Activated naive CD8-positive, alpha-beta T cell treated with anti-CD3 and anti-CD28 coated beads for 36 hours (primary cell): ENCODE data around the gene TOX2. TPM values are rescaled to one million over a fixed set of nuclear protein-coding genes. Genes with fewer than 3 reads are reported as not detected.
"Not testable (repeated sequence)": the region's sequence is repeated elsewhere in the genome, so short reads cannot be mapped to it uniquely, and the experiment has no call there.

ENCODE experiments used
- DNase-seq: peaks from one replicate; pipeline ENCODE4 v3.0.0; 2021
- H3K27ac Mint-ChIP-seq: one replicate; pipeline ENCODE4 v1.8.0; 2022; ENCODE audit warnings: mild to moderate bottlenecking, moderate library complexity, mixed read lengths
- H3K27me3 Mint-ChIP-seq: one replicate; pipeline ENCODE4 v1.8.0; 2022; ENCODE audit warnings: mild to moderate bottlenecking, mixed read lengths
- H3K36me3 Mint-ChIP-seq: one replicate; pipeline ENCODE4 v1.8.0; 2021; ENCODE audit warnings: mild to moderate bottlenecking, mixed read lengths
- H3K4me1 Mint-ChIP-seq: one replicate; pipeline ENCODE4 v1.8.0; 2021; ENCODE audit warnings: mixed read lengths
- H3K4me3 Mint-ChIP-seq: one replicate; pipeline ENCODE4 v1.8.0; 2022; ENCODE audit warnings: mild to moderate bottlenecking, moderate library complexity, mixed read lengths
- H3K9me3 Mint-ChIP-seq: one replicate; pipeline ENCODE4 v1.8.0; 2022; ENCODE audit warnings: mixed read lengths
- total RNA-seq, 2 experiments: library from RNA; stranded (reverse); gene quantifications; one replicate each; pipeline ENCODE4 v1.2.3, GENCODE V29; 2021

The TOX2 gene
- total RNA-seq, 2 experiments from 2014 or later: 0.45 to 0.52 TPM

DNA sequence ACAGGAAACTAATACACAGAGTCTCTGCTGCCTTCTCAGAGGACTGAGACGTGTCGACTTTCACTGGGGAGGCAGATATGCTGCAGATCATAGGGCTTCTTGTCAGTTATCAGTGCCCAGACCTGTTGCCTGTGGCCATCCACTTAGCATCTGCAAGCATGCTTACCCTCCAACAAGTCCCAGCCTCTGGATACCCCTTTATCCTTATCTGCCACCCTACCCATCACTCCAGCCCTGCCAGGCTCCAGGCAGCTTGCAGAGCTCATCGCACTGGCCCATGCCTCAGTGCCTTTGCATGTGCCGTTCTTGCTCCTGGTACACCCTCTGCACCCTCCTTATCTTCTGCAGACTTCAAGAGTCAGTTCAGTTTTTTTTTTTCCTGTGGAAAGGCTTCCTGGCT is 119.2 kb downstream of the TOX2 start:
- no peak overlapping the region for H3K4me3 Mint-ChIP-seq
- H3K27me3 Mint-ChIP-seq: peaks cover 9% of the 10 kb centered on the region
- peaks cover 23% of the 10 kb centered on the region for H3K4me1 Mint-ChIP-seq
- DNase-seq: no peak
- H3K36me3 Mint-ChIP-seq: no peaks in the 10 kb centered on the region
- no peak overlapping the region for H3K27ac Mint-ChIP-seq
- peaks cover 2% of the 10 kb centered on the region for H3K9me3 Mint-ChIP-seq

DNA sequence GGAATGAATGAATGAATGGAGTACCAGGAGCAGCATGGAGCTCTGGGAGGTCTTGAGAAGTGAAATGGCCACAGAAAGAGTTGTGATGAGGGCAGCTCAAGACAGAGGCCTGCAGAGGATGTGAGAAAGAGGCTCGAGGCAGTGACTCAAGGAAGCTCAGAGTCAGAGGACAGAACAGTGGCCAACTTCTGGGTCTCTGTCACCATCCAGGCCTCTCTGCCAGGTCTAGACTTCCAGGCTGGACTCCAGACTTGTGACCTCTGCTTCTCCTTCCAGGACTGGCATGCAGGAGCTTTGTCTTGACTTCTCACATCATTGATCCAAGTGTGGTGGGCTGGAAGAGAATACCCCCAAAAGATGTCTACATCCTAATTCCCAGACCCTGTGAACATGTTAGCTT is 119.8 kb downstream of the TOX2 start:
- H3K27me3 Mint-ChIP-seq: peaks cover 11% of the 10 kb centered on the region
- H3K27ac Mint-ChIP-seq: no peak overlapping the region
- H3K36me3 Mint-ChIP-seq: no peaks in the 10 kb centered on the region
- DNase-seq: no peak
- H3K9me3 Mint-ChIP-seq: peaks cover 2% of the 10 kb centered on the region
- H3K4me1 Mint-ChIP-seq: peaks cover 17% of the 10 kb centered on the region
- H3K4me3 Mint-ChIP-seq: no peak overlapping the region

DNA sequence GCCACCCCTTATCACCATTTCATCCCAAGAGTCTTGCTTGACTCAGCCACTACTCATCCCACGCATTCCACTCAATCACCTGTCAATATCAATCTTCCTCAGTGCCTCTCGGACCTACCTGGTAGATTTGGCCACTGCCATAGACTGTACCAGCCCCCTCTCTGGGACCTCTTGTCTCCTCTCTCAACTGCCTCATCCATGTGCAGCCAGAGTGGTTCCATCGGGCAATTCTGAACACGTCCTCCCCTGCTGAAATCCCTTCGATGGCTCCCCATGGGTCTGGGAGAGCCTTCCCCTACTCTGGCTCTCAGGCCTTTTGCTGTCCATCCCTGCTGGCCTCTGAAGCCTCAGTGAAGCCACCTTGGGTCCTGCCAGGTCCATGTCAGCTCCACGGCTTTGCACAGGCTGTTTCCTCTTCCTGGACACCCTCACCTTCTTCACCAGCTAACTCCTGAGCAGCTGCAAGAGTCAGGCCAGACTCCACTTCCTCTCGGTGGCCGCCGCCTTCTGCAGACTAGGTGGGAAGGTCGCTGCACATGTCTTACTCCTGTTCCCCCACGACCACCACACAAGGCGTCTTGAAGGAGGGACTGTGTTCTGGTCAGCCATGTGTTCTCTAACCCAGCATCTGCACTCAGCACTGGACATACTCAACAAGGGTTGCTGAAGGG is 120.4 kb downstream of the TOX2 start:
- H3K36me3 Mint-ChIP-seq: no peaks in the 10 kb centered on the region
- peaks cover 2% of the 10 kb centered on the region for H3K9me3 Mint-ChIP-seq
- no peak overlapping the region for H3K27ac Mint-ChIP-seq
- H3K4me1 Mint-ChIP-seq: peaks cover 11% of the 10 kb centered on the region
- no peak for DNase-seq
- H3K4me3 Mint-ChIP-seq: no peak overlapping the region
- peaks cover 11% of the 10 kb centered on the region for H3K27me3 Mint-ChIP-seq

DNA sequence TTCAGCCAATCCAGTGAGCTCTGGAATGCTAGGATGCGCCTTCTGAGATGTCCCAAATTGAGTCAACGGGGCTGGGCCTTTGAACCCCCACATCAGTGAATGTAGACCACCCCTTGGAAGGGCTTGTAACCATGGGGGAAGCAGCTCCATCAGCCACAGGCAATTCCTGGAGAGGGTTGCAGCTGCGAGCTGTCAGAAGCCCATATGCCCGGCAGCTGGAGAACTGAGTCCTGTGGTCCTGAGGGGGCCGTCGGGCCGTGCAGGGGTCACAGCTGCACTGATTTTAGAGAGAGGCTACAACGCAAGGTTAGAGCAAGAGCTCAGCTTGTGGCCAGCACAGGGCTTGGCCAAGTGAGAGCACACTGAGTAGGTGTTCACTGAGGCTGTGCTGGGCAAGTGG is 121.3 kb downstream of the TOX2 start:
- H3K9me3 Mint-ChIP-seq: peaks cover 2% of the 10 kb centered on the region
- H3K27me3 Mint-ChIP-seq: peaks cover 11% of the 10 kb centered on the region
- H3K4me3 Mint-ChIP-seq: no peak overlapping the region
- H3K27ac Mint-ChIP-seq: no peak overlapping the region
- DNase-seq: no peak
- H3K36me3 Mint-ChIP-seq: no peaks in the 10 kb centered on the region
- peaks cover 11% of the 10 kb centered on the region for H3K4me1 Mint-ChIP-seq

DNA sequence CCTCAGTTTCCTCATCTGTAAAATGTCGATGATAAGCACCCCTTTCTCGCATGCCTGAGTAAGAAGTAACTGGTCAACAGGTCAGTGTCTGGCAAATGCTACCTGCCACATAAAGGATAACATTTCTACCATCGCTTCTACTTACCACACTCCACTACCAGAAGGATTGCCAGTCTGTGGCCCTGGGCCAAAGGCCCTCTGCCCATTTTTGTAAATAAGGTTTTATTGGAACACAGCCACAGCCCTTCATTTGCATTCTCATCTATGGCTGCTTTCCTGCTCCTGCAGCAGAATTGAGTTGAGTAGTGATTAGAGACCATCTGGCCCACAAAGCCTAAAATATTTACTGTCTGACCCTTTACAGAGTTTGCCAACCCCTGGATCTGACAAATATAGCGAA is 121.8 kb downstream of the TOX2 start:
- Mint-ChIP-seq H3K4me1 (peaks cover 11% of the 10 kb centered on the region), H3K27ac (no peak overlapping the region), H3K9me3 (peaks cover 2% of the 10 kb centered on the region), H3K27me3 (peaks cover 11% of the 10 kb centered on the region), H3K36me3 (no peaks in the 10 kb centered on the region), H3K4me3 (no peak overlapping the region)
- no peak for DNase-seq

DNA sequence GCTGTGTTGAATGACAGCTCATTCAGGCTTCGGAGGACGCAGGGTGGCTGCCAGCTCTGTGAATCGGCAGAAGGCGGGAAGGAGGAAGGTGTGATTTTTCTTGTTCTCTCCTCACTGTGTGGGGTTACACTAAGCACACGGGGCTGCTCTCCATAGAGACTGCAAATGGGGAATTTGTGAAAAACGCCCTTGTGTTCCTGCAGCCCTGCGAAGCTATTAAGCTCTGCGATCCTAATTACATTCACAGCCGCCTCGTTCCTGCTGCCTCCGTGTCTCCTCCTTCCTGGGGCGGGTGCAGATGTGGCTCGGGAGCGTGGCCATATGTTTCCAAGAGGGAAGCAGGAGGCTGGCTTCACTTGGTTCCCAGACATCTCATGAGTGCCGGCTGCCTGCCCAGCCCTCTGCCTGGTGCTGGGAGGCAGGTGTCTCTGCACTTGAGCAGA is 124.0 kb downstream of the TOX2 start:
- Mint-ChIP-seq H3K36me3 (no peaks in the 10 kb centered on the region), H3K9me3 (no peaks in the 10 kb centered on the region), H3K27ac (no peak overlapping the region), H3K4me1 (no peaks in the 10 kb centered on the region), H3K27me3 (peaks cover 7% of the 10 kb centered on the region), H3K4me3 (no peak overlapping the region)
- no peak for DNase-seq

DNA sequence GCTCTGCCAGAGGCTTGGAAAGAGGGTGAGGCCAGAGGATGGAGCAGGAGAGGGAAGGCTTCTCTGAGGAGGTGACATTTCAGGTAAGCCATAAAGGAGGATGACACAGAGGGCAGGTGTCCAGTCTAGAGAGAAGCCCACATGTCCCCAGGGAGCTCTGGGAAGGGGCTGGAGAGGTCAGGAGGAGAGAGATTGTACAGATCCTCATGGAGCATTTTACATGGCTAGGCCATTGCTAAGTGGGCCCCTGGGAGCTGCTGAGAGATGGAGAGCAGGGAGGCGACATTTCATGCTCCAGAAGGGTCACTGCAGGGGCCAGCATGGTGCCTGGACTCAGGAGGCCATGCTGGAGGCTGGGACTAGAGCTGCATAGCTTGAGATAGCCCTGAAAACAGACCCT is 124.5 kb downstream of the TOX2 start:
- H3K9me3 Mint-ChIP-seq: no peaks in the 10 kb centered on the region
- H3K27ac Mint-ChIP-seq: no peak overlapping the region
- peaks cover 7% of the 10 kb centered on the region for H3K27me3 Mint-ChIP-seq
- H3K4me3 Mint-ChIP-seq: no peak overlapping the region
- no peaks in the 10 kb centered on the region for H3K36me3 Mint-ChIP-seq
- DNase-seq: no peak
- no peaks in the 10 kb centered on the region for H3K4me1 Mint-ChIP-seq

DNA sequence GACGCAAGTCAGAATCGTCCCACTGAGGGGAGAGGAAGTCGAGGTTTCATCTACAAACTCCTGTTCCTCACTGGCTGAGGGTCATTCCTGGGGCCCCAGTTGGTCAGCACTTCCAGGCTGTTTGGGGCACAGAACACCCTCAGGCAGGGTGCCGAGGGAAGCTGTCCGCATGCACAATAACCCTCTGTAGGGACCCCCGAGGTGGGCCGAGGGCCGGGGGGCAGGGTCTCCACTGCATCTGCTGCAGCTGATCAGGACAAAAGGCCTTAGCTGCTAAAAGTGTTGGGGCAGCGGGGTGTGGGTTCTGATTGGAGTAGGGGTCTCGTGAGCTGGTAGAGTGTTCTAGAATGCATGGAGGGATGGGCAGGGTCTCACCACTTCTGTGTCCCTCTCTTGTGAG is 125.1 kb downstream of the TOX2 start:
- Mint-ChIP-seq H3K4me3 (no peak overlapping the region), H3K4me1 (no peaks in the 10 kb centered on the region), H3K27ac (no peak overlapping the region), H3K9me3 (no peaks in the 10 kb centered on the region), H3K36me3 (no peaks in the 10 kb centered on the region), H3K27me3 (peaks cover 7% of the 10 kb centered on the region)
- DNase-seq: no peak

DNA sequence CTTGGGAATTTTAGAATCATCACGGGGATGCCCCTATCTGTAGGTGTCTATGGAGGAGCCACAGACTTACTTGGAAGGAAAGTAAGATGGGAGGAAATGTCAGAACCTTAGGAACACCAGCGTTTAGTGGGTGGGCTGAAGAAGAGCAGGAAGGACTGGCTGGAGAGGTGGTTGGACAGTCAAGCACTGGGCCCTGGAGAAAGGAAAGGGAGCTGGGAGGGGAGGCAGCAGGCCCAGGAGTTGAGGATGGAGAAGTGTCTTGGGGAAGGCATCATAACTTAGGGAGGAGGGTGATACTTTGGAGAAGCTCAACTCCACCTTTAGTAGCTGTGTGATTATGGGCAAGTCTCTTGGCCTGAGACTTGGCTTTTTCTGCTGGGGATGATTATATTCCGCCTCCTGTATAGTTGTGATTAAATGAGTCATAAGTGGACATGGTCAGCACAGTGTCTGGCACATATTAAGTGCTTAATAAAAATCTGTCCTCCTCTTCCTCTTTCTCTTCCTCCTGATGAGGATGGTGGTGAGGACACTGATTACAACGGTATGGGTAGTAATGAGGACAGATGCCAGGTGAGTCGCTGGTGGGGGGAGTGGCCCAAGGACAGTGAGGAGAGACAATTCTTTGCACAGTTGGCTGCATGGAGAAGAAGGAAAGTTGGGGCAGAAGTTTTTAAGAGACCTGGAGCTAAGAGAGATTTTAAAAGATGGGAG is 125.7 kb downstream of the TOX2 start:
- peaks cover 7% of the 10 kb centered on the region for H3K27me3 Mint-ChIP-seq
- H3K36me3 Mint-ChIP-seq: no peaks in the 10 kb centered on the region
- no peaks in the 10 kb centered on the region for H3K4me1 Mint-ChIP-seq

DNA sequence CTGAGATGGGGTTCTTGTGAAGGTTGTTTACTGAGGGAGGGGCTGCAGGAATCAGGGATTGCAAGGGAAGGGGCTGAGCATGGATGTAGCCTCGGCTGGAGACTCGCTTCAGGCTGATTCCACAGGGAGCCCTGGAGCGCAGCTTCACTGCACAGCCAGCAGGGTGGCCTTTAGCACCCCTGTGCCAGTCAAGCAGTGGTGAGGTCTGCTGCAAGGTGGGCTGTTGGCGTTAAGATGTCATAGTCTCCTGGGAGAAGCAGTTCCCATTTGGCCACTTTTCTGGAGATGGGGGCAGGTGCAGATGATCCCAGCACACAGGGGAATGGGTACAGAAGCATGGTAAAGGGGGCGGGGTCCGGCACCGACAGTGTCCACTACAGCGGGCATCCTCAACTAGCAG is 126.3 kb downstream of the TOX2 start:
- H3K4me1 Mint-ChIP-seq: no peaks in the 10 kb centered on the region
- H3K36me3 Mint-ChIP-seq: no peaks in the 10 kb centered on the region
- no peaks in the 10 kb centered on the region for H3K9me3 Mint-ChIP-seq
- peaks cover 7% of the 10 kb centered on the region for H3K27me3 Mint-ChIP-seq
- no peak overlapping the region for H3K4me3 Mint-ChIP-seq
- DNase-seq: no peak
- H3K27ac Mint-ChIP-seq: no peak overlapping the region

More for the DNA sequence above, 125.7 kb downstream of the TOX2 start:
- H3K4me3 Mint-ChIP-seq: no peak overlapping the region
- DNase-seq: no peak
- no peaks in the 10 kb centered on the region for H3K9me3 Mint-ChIP-seq
- H3K27ac Mint-ChIP-seq: no peak overlapping the region

DNA sequence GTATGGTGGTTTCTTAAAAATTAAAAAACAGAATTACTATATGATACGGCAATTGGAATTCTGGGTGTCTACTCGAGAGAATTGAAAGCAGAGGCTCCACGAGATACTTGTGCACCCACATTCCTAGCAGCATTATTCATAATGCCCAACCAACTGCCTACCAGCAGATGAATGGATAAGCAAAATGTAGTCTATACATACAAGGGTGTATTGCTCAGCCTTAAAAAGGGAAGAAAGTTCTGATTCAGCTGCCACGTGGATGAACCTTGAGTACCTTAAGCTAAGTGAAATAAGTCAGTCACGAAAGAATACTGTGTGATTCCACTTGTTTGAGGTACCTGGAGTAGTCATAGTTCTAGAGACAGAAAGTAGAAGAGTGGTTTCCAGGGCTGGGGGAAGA is 130.1 kb downstream of the TOX2 start:
- H3K4me1 Mint-ChIP-seq, H3K4me3 Mint-ChIP-seq, H3K9me3 Mint-ChIP-seq, DNase-seq, H3K36me3 Mint-ChIP-seq, H3K27ac Mint-ChIP-seq, H3K27me3 Mint-ChIP-seq: not testable (repeated sequence)

DNA sequence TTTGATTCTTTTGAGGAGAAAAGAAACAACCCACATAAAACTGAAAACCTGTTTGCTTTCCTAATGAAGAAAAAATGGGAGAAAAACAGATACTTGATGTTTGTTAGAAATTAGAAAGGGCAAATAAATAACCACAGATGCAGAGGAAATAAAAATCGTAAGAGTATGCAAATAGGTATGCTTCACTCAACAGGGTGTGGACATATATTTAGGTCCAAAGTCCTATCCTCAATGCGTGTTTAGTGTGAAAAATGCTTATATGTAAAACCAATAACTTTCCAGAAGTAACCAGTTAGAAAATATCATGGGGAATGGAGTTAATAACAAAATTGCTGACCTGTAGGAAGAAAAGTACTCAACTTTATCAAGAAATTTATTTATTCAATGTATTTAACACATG is 135.7 kb downstream of the TOX2 start:
- H3K4me1 Mint-ChIP-seq: no peaks in the 10 kb centered on the region
- no peaks in the 10 kb centered on the region for H3K36me3 Mint-ChIP-seq
- H3K4me3 Mint-ChIP-seq: no peak overlapping the region
- H3K27me3 Mint-ChIP-seq: no peaks in the 10 kb centered on the region
- no peaks in the 10 kb centered on the region for H3K9me3 Mint-ChIP-seq
- H3K27ac Mint-ChIP-seq: no peak overlapping the region
- no peak for DNase-seq

DNA sequence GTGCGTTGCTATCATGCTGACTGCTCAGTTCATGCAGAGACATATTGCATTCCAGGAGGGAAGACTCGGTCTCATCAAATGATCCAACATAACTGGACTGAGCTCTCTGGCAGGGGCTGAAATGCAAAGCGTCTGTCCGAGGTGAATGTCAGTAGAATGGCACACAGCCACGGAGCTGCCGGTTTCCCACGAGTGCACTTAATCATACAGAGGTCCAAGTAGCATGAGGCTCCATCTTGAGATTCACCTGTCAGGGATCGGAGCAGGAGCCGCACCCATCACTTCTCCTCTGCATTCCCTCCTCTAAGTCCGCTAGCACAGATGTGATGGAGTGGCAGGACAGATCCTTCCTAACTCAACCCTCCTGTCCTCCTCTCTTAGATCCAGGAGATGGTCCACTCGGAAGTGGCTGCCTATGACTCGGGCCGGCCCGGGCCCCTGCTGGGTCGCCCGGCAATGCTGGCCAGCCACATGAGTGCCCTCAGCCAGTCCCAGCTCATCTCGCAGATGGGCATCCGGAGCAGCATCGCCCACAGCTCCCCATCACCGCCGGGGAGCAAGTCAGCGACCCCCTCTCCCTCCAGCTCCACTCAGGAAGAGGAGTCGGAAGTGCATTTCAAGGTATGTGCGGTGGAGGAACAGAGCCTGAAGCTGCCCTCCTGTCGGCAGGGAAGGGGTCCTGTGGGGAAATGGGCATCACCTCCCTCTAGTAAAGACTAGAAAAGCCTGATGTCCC is 136.4 kb downstream of the TOX2 start:
- DNase-seq: no peak
- no peaks in the 10 kb centered on the region for H3K27me3 Mint-ChIP-seq

DNA sequence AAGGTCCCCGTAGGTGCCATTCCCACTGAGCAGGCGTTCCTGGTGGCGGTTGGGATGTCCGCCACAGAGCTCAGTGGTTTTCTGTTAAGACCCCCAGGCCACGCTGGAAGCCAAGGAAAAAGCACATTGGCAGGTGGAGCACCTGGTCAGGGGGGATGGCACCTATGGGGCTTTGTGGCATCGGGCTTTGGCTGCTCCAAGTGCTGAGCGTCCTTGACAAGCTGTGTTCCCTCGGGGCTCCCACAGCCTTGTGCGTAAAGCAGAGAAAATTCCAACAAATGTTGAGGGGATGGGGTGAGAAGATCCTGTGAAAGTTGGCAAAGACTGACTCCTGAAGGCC is 137.0 kb downstream of the TOX2 start:
- H3K27ac Mint-ChIP-seq: no peak overlapping the region
- no peak for DNase-seq
- H3K9me3 Mint-ChIP-seq: no peaks in the 10 kb centered on the region
- H3K27me3 Mint-ChIP-seq: no peaks in the 10 kb centered on the region
- H3K4me3 Mint-ChIP-seq: no peak overlapping the region
- no peaks in the 10 kb centered on the region for H3K36me3 Mint-ChIP-seq
- H3K4me1 Mint-ChIP-seq: peaks cover 4% of the 10 kb centered on the region

More for the DNA sequence above, 136.4 kb downstream of the TOX2 start:
- Mint-ChIP-seq H3K9me3 (no peaks in the 10 kb centered on the region), H3K27ac (no peak overlapping the region), H3K36me3 (no peaks in the 10 kb centered on the region), H3K4me1 (no peaks in the 10 kb centered on the region), H3K4me3 (no peak overlapping the region)

DNA sequence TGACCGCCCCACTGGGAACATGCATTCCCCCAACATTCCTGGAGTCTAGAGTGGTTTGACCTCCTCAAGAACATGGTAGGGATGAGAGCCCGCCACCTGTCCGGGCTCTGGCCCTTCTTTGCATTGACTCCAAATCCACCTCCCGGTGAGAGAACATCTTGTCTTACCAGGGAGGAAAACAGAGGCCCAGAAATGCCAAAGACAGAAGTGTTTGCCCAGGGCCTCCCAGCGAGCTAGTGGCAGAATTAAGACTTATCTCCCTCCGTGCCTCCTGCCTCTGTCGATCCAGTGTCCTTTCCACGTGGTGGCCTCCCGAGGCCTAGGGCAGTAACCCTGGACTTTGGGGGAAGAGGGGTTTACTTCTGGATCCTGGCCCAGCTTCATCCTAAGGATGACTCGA is 137.5 kb downstream of the TOX2 start:
- Mint-ChIP-seq H3K4me1 (peaks cover 4% of the 10 kb centered on the region), H3K9me3 (peaks cover 1% of the 10 kb centered on the region), H3K4me3 (no peak overlapping the region), H3K36me3 (no peaks in the 10 kb centered on the region), H3K27me3 (no peaks in the 10 kb centered on the region), H3K27ac (no peak overlapping the region)
- no peak for DNase-seq
